ENCODE results near the gene LAP3.

DNA sequence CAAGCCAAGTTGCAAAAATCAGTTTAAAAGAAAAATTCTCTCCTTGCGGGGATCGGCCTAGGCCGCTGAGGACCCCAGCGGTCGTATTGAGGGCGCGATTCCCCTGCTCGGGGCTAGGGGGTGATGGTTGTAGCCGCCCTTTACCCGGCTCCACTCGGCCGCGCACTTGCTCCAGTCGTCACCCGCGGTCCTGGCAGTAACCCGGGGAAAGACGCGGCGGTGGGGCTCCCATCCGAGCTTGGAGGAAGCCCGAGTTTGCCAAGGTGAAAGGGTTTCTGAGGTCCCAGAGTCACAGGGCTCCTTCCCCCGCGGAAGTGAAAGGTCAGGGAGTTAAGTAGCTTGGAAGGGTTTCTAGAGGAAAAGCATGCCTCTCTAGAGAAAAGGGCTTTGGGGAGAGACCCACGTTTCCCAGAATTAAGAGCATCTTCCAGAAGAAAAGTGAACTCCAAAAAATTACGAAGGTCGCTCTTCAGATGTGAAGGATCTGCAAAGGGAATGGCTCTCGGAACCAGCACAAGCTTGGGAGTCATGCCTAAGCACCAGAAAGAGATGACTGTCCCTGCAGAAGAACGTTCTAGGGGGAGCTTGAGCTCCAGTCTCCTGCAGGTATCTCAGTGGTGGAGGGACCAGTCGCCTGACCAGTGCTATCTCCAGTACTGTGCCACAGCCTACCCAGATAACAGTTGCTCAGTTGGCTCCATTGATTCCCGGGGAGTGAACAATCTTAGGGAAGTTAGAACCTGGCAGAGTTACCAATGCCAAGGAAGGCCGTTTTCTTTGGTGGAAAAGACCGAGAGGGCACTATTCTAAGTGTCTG, 875 bp downstream of the LAP3 start:
- TF ChIP-seq, protein P1, sequence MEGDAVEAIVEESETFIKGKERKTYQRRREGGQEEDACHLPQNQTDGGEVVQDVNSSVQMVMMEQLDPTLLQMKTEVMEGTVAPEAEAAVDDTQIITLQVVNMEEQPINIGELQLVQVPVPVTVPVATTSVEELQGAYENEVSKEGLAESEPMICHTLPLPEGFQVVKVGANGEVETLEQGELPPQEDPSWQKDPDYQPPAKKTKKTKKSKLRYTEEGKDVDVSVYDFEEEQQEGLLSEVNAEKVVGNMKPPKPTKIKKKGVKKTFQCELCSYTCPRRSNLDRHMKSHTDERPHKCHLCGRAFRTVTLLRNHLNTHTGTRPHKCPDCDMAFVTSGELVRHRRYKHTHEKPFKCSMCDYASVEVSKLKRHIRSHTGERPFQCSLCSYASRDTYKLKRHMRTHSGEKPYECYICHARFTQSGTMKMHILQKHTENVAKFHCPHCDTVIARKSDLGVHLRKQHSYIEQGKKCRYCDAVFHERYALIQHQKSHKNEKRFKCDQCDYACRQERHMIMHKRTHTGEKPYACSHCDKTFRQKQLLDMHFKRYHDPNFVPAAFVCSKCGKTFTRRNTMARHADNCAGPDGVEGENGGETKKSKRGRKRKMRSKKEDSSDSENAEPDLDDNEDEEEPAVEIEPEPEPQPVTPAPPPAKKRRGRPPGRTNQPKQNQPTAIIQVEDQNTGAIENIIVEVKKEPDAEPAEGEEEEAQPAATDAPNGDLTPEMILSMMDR (IDR thresholded peaks at IDR 0.05): no peak
- no peak for TF ChIP-seq POLR2A (IDR thresholded peaks at IDR 0.05)
